GM12874 (cell line): ENCODE measurements around the gene NAA20.

Source experiments
- TF ChIP-seq, protein P1 (sequence below): IDR thresholded peaks from 2 replicates; pipeline ENCODE4 v1.5.1; 2011; ENCODE audit warnings: low read depth, mild to moderate bottlenecking, control low read depth, low read length, moderate library complexity; ENCODE audit not compliant: insufficient read depth

The NAA20 gene

DNA sequence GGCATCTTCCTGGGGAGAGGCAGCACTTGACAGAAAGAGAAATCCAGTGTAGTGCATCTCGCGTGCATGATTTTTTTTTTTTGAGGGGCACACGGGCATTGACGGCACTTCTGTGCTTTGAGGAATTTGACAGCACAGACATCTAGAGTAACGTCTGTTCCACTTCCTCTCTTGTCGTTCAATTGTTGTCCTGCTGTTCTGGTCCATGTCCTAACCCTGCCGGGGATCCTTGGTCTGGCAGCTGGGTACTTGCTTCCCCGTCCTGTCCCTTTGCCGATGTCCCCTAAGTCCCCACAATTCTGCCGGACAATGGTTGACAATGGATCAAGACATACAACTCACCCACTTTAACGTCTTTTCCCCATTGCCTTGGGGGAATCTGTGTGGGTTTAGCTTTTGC is 46.0 kb upstream of the NAA20 start:
- TF ChIP-seq, protein P1, sequence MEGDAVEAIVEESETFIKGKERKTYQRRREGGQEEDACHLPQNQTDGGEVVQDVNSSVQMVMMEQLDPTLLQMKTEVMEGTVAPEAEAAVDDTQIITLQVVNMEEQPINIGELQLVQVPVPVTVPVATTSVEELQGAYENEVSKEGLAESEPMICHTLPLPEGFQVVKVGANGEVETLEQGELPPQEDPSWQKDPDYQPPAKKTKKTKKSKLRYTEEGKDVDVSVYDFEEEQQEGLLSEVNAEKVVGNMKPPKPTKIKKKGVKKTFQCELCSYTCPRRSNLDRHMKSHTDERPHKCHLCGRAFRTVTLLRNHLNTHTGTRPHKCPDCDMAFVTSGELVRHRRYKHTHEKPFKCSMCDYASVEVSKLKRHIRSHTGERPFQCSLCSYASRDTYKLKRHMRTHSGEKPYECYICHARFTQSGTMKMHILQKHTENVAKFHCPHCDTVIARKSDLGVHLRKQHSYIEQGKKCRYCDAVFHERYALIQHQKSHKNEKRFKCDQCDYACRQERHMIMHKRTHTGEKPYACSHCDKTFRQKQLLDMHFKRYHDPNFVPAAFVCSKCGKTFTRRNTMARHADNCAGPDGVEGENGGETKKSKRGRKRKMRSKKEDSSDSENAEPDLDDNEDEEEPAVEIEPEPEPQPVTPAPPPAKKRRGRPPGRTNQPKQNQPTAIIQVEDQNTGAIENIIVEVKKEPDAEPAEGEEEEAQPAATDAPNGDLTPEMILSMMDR: no peak

DNA sequence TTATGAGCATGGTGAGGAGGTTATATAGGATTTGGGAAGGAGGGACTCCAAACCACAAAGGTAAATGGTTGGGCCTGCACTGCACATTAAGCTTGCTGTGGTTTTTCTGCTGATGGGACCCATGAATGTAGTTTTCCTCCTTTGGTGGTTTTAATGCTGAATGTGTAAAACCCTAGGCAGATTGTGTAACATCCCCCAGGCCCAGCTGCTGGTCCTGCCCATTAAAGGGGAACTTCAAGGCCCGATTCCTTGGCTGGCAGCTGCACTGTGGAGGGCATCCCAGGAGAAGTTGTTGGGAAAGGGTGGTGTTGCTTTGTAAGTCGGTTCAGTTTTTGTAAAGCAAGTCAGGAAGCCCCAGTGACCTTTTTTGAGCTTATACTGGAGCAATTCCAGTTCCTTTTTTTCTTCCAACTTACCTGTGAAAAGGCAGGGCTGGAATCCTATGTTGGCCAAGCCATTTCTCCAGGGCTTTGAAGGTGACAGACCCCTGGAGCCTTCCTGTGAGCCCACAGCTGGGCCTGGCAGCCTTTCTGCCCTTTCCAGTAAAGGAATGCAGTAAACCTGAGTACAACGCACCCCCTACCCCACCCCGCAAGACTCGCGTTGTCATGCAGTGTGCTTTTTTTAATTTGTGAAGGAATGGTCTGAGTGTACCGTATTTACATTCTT is 43.1 kb upstream of the NAA20 start:
- TF ChIP-seq, protein P1: no peak

DNA sequence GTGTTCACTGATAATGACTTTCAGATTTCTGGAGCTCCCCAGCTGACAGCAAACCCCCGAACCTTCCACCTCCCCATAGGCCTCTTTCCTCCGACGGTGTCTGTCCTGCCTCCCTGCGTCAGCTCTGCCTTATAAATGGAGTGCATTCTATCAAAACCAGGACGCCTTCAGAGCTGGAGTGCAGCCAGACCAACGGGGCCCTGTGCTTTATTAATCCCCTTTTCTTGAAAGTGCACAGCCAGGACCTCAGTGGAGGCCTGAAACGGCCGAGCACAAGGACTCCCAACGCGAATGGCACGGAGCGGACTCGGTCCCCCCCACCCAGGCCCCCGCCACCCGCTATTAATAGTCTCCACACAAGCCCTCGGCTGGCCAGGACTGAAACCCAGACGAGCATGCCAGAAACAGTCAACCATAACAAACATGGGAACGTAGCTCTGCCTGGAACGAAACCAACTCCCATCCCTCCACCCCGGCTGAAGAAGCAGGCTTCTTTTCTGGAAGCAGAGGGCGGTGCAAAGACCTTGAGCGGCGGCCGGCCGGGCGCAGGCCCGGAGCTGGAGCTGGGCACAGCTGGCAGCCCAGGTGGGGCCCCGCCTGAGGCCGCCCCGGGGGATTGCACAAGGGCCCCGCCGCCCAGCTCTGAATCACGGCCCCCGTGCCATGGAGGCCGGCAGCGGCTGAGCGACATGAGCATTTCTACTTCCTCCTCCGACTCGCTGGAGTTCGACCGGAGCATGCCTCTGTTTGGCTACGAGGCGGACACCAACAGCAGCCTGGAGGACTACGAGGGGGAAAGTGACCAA is 42.3 kb upstream of the NAA20 start:
- TF ChIP-seq, protein P1: no peak

DNA sequence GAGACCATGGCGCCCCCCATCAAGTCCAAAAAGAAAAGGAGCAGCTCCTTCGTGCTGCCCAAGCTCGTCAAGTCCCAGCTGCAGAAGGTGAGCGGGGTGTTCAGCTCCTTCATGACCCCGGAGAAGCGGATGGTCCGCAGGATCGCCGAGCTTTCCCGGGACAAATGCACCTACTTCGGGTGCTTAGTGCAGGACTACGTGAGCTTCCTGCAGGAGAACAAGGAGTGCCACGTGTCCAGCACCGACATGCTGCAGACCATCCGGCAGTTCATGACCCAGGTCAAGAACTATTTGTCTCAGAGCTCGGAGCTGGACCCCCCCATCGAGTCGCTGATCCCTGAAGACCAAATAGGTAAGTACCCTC is 41.7 kb upstream of the NAA20 start:
- TF ChIP-seq, protein P1: no peak

DNA sequence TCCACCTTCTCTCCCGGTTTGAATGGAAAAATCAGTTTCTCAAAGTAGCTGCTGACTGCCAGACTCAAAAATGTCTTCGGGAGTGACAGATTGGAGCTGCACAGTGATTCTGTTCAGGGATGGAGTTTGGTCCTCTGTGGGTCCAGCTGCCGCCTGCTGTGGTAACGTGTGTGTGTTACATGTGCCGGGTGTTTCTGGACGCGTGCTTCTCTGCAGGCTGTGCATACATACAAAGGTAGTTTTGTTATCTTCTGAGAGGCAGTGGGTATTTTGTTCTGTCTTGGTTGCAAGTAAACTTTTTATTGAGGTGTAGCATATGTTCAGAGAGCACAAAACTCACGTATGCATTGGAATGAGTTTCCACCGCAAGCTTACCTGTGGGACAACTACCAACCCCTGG is 41.3 kb upstream of the NAA20 start:
- TF ChIP-seq, protein P1: no peak

DNA sequence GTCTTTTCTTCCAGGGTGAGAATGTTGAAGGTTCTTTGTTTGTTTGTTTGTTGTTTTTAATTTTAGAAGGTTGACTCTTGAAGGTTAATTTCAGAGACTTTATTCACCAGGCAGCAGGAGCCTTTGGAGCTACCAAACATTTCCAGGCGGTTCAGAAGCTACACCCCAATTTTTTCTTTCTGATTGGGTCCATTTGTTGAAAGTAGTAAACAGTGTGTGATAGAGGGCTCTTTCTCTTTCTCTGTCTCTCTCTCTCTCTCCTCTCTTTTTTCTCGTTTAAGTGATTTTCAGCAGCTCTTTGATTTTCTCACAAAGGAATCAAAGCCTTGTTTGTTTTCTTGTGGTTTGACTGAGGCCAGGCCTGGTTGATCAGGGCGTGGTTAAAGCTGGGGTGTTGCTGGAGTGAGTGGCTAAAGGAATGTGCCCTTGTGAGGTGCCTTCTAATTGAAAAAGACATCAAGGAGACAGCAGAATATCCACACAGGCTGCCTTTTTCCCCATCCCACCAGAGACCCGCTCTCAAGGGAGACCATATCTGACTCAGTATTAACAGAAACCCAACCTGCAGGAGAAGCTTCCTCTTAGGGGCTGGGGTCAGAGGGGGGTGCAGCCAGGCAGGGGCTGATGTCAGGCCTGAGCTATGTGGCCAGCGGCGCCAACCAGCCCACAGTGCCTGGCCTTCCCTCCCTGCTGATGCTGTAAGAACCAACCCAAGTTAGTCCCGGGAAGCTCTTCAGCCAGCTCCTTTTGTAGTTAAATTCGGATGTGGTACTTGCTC is 40.4 kb upstream of the NAA20 start:
- TF ChIP-seq, protein P1: no peak

DNA sequence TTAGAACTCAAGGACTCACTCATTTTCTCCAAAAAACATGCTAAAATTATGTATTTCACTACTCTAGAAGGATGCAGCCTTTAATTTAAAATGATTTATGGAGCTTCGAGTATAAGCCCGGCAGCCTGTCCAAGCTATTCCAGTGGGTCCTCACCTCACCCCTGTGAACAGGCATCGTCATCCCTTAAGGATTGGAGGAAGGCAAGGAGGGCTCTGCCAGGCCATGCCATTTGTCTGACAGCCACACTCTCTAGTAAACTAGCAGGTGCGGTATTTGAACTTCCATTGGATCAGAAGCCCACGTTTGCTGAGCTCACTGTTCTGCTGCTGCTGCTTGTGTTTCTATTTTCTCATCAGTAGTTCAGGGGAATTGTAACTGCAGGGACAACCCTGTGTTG is 39.8 kb upstream of the NAA20 start:
- TF ChIP-seq, protein P1: no peak
